ENCODE results near the gene GOLGA2. TPM values are rescaled to one million over a fixed set of nuclear protein-coding genes. Genes with fewer than 3 reads are reported as not detected.

GOLGA2 gene
- total RNA-seq, 1 experiment from 2014 or later = 60.5 TPM

DNA sequence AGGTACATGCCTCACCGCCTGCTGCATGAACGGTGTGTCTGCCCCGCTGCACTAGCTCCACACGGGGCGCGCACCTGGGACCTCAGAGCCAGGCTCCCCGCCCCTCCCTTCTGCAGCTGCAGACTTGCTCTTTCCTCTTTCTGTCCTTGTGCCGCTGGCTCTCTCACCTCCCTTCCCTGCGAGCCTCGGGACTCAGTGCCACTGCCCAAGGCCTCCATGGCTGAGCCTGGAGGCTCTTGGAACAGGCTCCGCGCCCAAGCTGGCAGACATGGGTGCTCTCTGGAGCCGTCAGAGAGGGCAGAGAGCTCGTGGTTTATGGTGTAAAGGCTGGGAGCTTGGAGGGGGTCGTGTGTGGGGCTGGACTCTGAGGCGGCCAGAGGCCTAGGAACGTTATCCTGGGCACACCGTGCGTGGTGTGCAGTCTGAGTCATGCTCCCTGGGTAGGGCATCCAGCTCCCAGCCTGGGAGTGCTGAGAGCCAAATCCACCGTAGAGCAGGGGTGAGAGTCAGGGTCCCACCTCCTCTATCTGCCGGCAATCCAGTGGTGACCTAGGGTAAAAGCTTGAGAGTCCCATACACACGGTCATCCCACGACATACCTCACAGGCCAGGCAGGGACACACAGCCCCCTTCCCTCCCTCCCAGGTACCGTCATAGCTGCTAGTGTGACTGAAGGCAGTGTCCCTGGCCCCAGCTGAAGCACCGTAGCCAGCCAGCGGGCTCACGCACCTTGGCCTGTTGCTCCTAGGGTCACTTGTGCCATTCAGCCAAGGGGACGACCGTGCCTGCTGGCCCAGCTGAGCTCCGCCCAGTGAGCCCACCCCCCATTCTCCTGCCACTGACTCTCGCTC is 22.4 kb downstream of the GOLGA2 start:
- CTCF ChIA-PET = interaction anchor here (0.6 kb wide), 1 partner anchor 8 kb away, joined by 4 read pairs; no protein-coding TSS in a partner anchor
- Histone ChIP-seq H3K27ac (ENCODE audit: low read length) (no peak overlapping the region), H3K27me3 (ENCODE audit: low read length) (no peaks in the 10 kb centered on the region), H2AFZ (ENCODE audit: low read length) (no peak overlapping the region), H3K4me3 (ENCODE audit: low read length) (no peak overlapping the region), H3K36me3 (ENCODE audit: low read depth, low read length) (no peaks in the 10 kb centered on the region; the same call in 1 of the 2 replicates), H4K20me1 (ENCODE audit: low read length) (no peaks in the 10 kb centered on the region), H3K4me1 (ENCODE audit: insufficient read depth, low read length) (no peaks in the 10 kb centered on the region), H3K9me3 (ENCODE audit: low read length) (no peaks in the 10 kb centered on the region), H3F3A (ENCODE audit: low read length, unreplicated experiment) (no peaks in the 10 kb centered on the region), H3K4me2 (ENCODE audit: low read length) (no peak overlapping the region), H3K79me2 (ENCODE audit: low read length) (no peaks in the 10 kb centered on the region), H3K9ac (ENCODE audit: low read length) (no peak overlapping the region), H3K9me2 (replicated peaks; ENCODE audit: low read length) (no peaks in the 10 kb centered on the region)
- no TSS peak for BruUV-seq (replicated peaks)
- TF ChIP-seq EZH2 (IDR thresholded peaks at IDR 0.05; ENCODE audit: low read length, unreplicated experiment) (no peak), EZH2phosphoT487 (IDR thresholded peaks at IDR 0.05; ENCODE audit: borderline replicate concordance, low read length) (no peak)
- TF ChIP-seq, protein P1, sequence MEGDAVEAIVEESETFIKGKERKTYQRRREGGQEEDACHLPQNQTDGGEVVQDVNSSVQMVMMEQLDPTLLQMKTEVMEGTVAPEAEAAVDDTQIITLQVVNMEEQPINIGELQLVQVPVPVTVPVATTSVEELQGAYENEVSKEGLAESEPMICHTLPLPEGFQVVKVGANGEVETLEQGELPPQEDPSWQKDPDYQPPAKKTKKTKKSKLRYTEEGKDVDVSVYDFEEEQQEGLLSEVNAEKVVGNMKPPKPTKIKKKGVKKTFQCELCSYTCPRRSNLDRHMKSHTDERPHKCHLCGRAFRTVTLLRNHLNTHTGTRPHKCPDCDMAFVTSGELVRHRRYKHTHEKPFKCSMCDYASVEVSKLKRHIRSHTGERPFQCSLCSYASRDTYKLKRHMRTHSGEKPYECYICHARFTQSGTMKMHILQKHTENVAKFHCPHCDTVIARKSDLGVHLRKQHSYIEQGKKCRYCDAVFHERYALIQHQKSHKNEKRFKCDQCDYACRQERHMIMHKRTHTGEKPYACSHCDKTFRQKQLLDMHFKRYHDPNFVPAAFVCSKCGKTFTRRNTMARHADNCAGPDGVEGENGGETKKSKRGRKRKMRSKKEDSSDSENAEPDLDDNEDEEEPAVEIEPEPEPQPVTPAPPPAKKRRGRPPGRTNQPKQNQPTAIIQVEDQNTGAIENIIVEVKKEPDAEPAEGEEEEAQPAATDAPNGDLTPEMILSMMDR (conservative IDR thresholded peaks at IDR 0.05; ENCODE audit: low read depth, low read length) = no peak
- intact Hi-C loops (cut with micrococcal nuclease) = loop anchor here (10.0 kb wide), 1 partner anchor 49 kb away; the partner anchor contains the start of gene DNM1
- DNase-seq (no peak), ATAC-seq (no peak)
- POLR2A ChIA-PET (ENCODE audit: unreplicated experiment) = interaction anchor here (0.7 kb wide), 1 partner anchor 230 kb away, joined by 3 read pairs; no protein-coding TSS in a partner anchor

DNA sequence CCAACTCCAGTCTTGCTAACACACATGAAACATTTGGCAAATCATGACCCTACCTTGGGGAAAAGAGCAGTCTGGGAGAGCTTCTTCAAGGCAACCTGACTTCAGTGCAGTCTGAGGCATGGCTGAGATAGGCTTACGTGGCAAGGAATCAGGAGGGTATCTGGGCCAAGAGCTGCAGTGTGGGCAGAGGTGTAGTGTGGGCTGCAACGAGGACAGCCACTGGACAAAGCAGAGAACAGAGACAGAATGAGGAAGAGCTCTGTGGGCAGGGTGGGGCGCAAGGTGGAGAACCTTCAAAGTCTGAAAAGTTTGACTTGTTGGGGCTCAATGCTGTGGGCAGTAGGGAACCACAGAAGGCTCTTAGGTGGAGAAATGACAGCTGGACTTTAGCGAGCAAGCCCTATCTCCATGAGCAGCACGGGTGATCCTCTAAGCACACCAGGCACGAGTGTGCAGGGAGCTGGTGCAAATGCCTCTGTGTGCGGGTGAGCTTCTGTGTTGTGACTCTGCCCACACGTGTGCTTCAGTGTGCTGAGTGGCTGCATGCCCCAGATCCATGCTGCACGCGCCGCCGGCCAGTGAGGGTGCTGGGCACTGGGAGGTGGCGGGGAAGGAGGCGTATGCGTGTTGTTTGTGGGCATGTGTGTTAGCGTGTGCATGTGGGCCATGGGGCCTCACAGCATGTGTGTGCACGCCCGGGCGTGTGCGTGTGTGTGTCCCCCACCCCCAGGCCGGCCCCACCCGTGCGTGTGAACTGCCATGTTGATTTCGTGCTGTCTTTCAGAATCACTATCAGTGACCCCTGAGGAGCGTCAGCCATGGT is 23.3 kb downstream of the GOLGA2 start:
- H3K4me2 ChIP-seq (ENCODE audit: low read length) = no peak overlapping the region
- H3K27me3 ChIP-seq (ENCODE audit: low read length) = no peaks in the 10 kb centered on the region
- no peak overlapping the region for H3K4me3 ChIP-seq (ENCODE audit: low read length)
- H3F3A ChIP-seq (ENCODE audit: low read length, unreplicated experiment) = no peaks in the 10 kb centered on the region
- ChIA-PET CTCF (no interaction called here), POLR2A (ENCODE audit: unreplicated experiment) (no interaction called here)
- intact Hi-C loops (cut with micrococcal nuclease) = loop anchor here (10.0 kb wide), 1 partner anchor 48 kb away; the partner anchor contains the start of gene DNM1
- H3K9ac ChIP-seq (ENCODE audit: low read length) = no peak overlapping the region
- H4K20me1 ChIP-seq (ENCODE audit: low read length) = no peaks in the 10 kb centered on the region
- no peaks in the 10 kb centered on the region for H3K9me3 ChIP-seq (ENCODE audit: low read length)
- H2AFZ ChIP-seq (ENCODE audit: low read length) = no peak overlapping the region
- H3K4me1 ChIP-seq (ENCODE audit: insufficient read depth, low read length) = no peaks in the 10 kb centered on the region
- DNase-seq (no peak), ATAC-seq (no peak)
- H3K27ac ChIP-seq (ENCODE audit: low read length) = no peak overlapping the region
- no peaks in the 10 kb centered on the region; the same call in 1 of the 2 replicates for H3K36me3 ChIP-seq (ENCODE audit: low read depth, low read length)
- no peaks in the 10 kb centered on the region for H3K79me2 ChIP-seq (ENCODE audit: low read length)
- BruUV-seq (replicated peaks) = no TSS peak
- TF ChIP-seq EZH2phosphoT487 (IDR thresholded peaks at IDR 0.05; ENCODE audit: borderline replicate concordance, low read length) (no peak), EZH2 (IDR thresholded peaks at IDR 0.05; ENCODE audit: low read length, unreplicated experiment) (no peak)
- TF ChIP-seq, protein P1 (conservative IDR thresholded peaks at IDR 0.05; ENCODE audit: low read depth, low read length) = no peak
- H3K9me2 ChIP-seq (replicated peaks; ENCODE audit: low read length) = no peaks in the 10 kb centered on the region

Data from PC-3 (cell line).